GM23338 (cell line): Measurements from ENCODE around the gene SYT17. TPM values are rescaled to one million over a fixed set of nuclear protein-coding genes. Genes with fewer than 3 reads are reported as not detected.

Source experiments
- ATAC-seq: fragments of 200-7000 bp; cut with Tn5 transposase; 3 replicates; pipeline ENCODE4 v1.9.1; 2020
- DNase-seq: peaks from one replicate; pipeline ENCODE4 v3.0.0-alpha.2; 2015; ENCODE audit warnings: low spot score
- H2AFZ ChIP-seq: fragments of 200-600 bp; sonication (generic); 2 replicates; pipeline ENCODE4 v1.8.0; 2016; ENCODE audit warnings: antibody characterized with exemption, mild to moderate bottlenecking, moderate library complexity
- H3F3A ChIP-seq: fragments of 200-600 bp; sonication (generic); replicated peaks from 2 replicates; pipeline ENCODE4 v1.8.0; 2017; ENCODE audit warnings: antibody characterized with exemption, mixed run types, low read depth
- H3K27ac ChIP-seq: fragments of 200-600 bp; sonication (generic); 2 replicates; pipeline ENCODE4 v1.6.1; 2016; ENCODE audit warnings: low read depth
- H3K27me3 ChIP-seq: fragments of 200-600 bp; sonication (generic); 2 replicates; pipeline ENCODE4 v1.8.0; 2016; ENCODE audit warnings: mild to moderate bottlenecking, mixed run types, moderate library complexity; ENCODE audit not compliant: insufficient read depth
- H3K36me3 ChIP-seq: fragments of 200-600 bp; sonication (generic); 2 replicates; pipeline ENCODE4 v1.8.0; 2016; ENCODE audit warnings: mild to moderate bottlenecking; ENCODE audit not compliant: insufficient read depth
- H3K4me1 ChIP-seq: fragments of 200-600 bp; sonication (generic); 2 replicates; pipeline ENCODE4 v1.8.0; 2016; ENCODE audit warnings: mild to moderate bottlenecking, moderate library complexity; ENCODE audit not compliant: insufficient read depth
- H3K4me2 ChIP-seq: fragments of 200-600 bp; sonication (generic); 2 replicates; pipeline ENCODE4 v1.7.1; 2017; ENCODE audit warnings: mixed run types
- H3K4me3 ChIP-seq: fragments of 200-600 bp; sonication (generic); 2 replicates; pipeline ENCODE4 v1.6.1; 2016; ENCODE audit warnings: mixed run types
- H3K79me2 ChIP-seq: fragments of 200-600 bp; sonication (generic); replicated peaks from 2 replicates; pipeline ENCODE4 v1.8.0; 2017; ENCODE audit warnings: mild to moderate bottlenecking; ENCODE audit not compliant: insufficient read depth
- H3K9me2 ChIP-seq: fragments of 200-600 bp; sonication (generic); 2 replicates; pipeline ENCODE4 v1.8.0; 2017; ENCODE audit not compliant: insufficient read depth
- H4K20me1 ChIP-seq: fragments of 200-600 bp; sonication (generic); replicated peaks from 2 replicates; pipeline ENCODE4 v1.8.0; 2017; ENCODE audit warnings: mild to moderate bottlenecking; ENCODE audit not compliant: insufficient read depth
- H3K27ac Mint-ChIP-seq: 2 replicates; pipeline ENCODE4 v1.8.0; 2020; ENCODE audit warnings: inconsistent platforms, mild to moderate bottlenecking, moderate library complexity, mixed read lengths
- H3K27me3 Mint-ChIP-seq: 3 replicates; pipeline ENCODE4 v1.8.0; 2022; ENCODE audit warnings: low read depth, mild to moderate bottlenecking, moderate library complexity, mixed read lengths, inconsistent platforms; ENCODE audit not compliant: insufficient read depth, poor library complexity
- H3K36me3 Mint-ChIP-seq: 3 replicates; pipeline ENCODE4 v1.8.0; 2021; ENCODE audit warnings: low read depth, mild to moderate bottlenecking, inconsistent platforms, moderate library complexity, mixed read lengths
- H3K4me1 Mint-ChIP-seq: 3 replicates; pipeline ENCODE4 v1.8.0; 2020; ENCODE audit warnings: mild to moderate bottlenecking, inconsistent platforms, mixed read lengths
- H3K4me3 Mint-ChIP-seq: 3 replicates; pipeline ENCODE4 v1.8.0; 2021; ENCODE audit warnings: moderate library complexity, mild to moderate bottlenecking, inconsistent platforms, mixed read lengths
- H3K9me3 Mint-ChIP-seq: 3 replicates; pipeline ENCODE4 v1.8.0; 2020; ENCODE audit warnings: moderate library complexity, mild to moderate bottlenecking, inconsistent platforms, mixed read lengths
- CTCF ChIP-seq, 2 experiments: fragments of 200-600 bp in 1 of 2; sonication (generic) in 1 of 2; conservative IDR thresholded peaks; 2 replicates each; pipeline versions ENCODE4 v1.5.1 to v1.6.1; 2016 to 2017; ENCODE audit warnings: antibody characterized with exemption in 2 of 2, low read depth in 2 of 2, mild to moderate bottlenecking in 2 of 2, moderate library complexity in 1 of 2
- EZH2phosphoT487 ChIP-seq: fragments of 200-600 bp; sonication (generic); IDR thresholded peaks from one replicate; pipeline ENCODE4 v1.8.1; 2018; ENCODE audit warnings: antibody characterized with exemption; ENCODE audit not compliant: unreplicated experiment
- JUNB ChIP-seq: IDR thresholded peaks from one replicate; pipeline ENCODE4 v1.6.1; 2016; ENCODE audit warnings: antibody characterized with exemption; ENCODE audit not compliant: unreplicated experiment
- POLR2AphosphoS5 ChIP-seq: IDR thresholded peaks from 2 replicates; pipeline ENCODE4 v1.6.1; 2016; ENCODE audit warnings: antibody characterized with exemption, low read depth
- STAT1 ChIP-seq: IDR thresholded peaks from one replicate; pipeline ENCODE4 v1.6.1; 2016; ENCODE audit warnings: antibody characterized with exemption; ENCODE audit not compliant: unreplicated experiment
- polyA plus RNA-seq: library from polyadenylated mRNA; unstranded; fragments of >200 nt; fragmentation: Nextera tagmentation; extraction: Ambion mirVana; gene quantifications from 2 replicates; pipeline ENCODE4 v1.2.1, GENCODE V29; 2016
- total RNA-seq: library from RNA; depleted of rRNA; stranded (reverse); fragments of >200 nt; shearing (Covaris generic); gene quantifications from 2 replicates; pipeline ENCODE4 v1.2.3, GENCODE V29; 2014
- TF ChIP-seq, protein P1 (sequence below): IDR thresholded peaks from 2 replicates; pipeline ENCODE4 v1.6.1; 2016; ENCODE audit warnings: antibody characterized with exemption
- TF ChIP-seq, protein P2 (sequence below): fragments of 250-450 bp; sonication (Bioruptor Pico); IDR thresholded peaks from 2 replicates; pipeline ENCODE4 v1.5.0; 2020; ENCODE audit warnings: mild to moderate bottlenecking, moderate library complexity

The SYT17 gene
- total and polyA plus RNA-seq, 2 experiments from 2014 or later = 5.3 to 9.5 TPM

DNA sequence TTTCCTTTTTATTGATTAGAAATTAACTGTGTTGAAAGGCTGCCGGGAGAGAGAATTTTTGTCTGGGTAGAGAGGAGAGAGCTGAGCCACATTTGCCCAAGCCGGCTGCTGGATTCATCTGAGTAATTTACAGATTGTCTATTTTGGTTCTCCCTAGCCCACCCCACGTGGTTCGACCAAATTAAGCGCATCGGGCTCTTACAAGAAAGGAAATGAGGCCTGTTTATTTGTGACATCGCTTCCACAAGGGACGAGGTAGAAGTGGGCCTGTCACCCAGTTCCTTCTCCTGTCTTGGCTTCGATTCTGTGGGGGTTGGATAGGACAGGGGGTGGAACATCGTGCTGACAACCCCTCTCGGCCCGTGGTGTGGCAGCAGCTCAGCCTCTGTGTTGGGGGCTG, 42.9 kb downstream of the SYT17 start:
- H3K9me3 Mint-ChIP-seq = peaks cover 25% of the 10 kb centered on the region
- Histone ChIP-seq H3K9me2 (no peaks in the 10 kb centered on the region), H3F3A (no peaks in the 10 kb centered on the region), H2AFZ (peak overlapping the region; percentile 0; the same call in 1 of the 2 replicates), H3K4me3 (no peak overlapping the region), H3K4me2 (no peak overlapping the region), H3K79me2 (no peaks in the 10 kb centered on the region), H3K4me1 (peaks cover 8% of the 10 kb centered on the region), H3K27me3 (no peaks in the 10 kb centered on the region), H3K27ac (no peak overlapping the region), H4K20me1 (no peaks in the 10 kb centered on the region), H3K36me3 (0 out of 2 replicates have a peak, but pooled peaks cover 1% of the 10 kb centered on the region)
- H3K27me3 Mint-ChIP-seq = peaks cover 4% of the 10 kb centered on the region
- no peak for DNase-seq
- no peak for ATAC-seq
- TF ChIP-seq STAT1 = no peak
- no peak for TF ChIP-seq POLR2AphosphoS5
- TF ChIP-seq EZH2phosphoT487 = no peak
- TF ChIP-seq JUNB = no peak
- TF ChIP-seq, protein P1, sequence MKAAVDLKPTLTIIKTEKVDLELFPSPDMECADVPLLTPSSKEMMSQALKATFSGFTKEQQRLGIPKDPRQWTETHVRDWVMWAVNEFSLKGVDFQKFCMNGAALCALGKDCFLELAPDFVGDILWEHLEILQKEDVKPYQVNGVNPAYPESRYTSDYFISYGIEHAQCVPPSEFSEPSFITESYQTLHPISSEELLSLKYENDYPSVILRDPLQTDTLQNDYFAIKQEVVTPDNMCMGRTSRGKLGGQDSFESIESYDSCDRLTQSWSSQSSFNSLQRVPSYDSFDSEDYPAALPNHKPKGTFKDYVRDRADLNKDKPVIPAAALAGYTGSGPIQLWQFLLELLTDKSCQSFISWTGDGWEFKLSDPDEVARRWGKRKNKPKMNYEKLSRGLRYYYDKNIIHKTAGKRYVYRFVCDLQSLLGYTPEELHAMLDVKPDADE = no peak
- TF ChIP-seq, protein P2, sequence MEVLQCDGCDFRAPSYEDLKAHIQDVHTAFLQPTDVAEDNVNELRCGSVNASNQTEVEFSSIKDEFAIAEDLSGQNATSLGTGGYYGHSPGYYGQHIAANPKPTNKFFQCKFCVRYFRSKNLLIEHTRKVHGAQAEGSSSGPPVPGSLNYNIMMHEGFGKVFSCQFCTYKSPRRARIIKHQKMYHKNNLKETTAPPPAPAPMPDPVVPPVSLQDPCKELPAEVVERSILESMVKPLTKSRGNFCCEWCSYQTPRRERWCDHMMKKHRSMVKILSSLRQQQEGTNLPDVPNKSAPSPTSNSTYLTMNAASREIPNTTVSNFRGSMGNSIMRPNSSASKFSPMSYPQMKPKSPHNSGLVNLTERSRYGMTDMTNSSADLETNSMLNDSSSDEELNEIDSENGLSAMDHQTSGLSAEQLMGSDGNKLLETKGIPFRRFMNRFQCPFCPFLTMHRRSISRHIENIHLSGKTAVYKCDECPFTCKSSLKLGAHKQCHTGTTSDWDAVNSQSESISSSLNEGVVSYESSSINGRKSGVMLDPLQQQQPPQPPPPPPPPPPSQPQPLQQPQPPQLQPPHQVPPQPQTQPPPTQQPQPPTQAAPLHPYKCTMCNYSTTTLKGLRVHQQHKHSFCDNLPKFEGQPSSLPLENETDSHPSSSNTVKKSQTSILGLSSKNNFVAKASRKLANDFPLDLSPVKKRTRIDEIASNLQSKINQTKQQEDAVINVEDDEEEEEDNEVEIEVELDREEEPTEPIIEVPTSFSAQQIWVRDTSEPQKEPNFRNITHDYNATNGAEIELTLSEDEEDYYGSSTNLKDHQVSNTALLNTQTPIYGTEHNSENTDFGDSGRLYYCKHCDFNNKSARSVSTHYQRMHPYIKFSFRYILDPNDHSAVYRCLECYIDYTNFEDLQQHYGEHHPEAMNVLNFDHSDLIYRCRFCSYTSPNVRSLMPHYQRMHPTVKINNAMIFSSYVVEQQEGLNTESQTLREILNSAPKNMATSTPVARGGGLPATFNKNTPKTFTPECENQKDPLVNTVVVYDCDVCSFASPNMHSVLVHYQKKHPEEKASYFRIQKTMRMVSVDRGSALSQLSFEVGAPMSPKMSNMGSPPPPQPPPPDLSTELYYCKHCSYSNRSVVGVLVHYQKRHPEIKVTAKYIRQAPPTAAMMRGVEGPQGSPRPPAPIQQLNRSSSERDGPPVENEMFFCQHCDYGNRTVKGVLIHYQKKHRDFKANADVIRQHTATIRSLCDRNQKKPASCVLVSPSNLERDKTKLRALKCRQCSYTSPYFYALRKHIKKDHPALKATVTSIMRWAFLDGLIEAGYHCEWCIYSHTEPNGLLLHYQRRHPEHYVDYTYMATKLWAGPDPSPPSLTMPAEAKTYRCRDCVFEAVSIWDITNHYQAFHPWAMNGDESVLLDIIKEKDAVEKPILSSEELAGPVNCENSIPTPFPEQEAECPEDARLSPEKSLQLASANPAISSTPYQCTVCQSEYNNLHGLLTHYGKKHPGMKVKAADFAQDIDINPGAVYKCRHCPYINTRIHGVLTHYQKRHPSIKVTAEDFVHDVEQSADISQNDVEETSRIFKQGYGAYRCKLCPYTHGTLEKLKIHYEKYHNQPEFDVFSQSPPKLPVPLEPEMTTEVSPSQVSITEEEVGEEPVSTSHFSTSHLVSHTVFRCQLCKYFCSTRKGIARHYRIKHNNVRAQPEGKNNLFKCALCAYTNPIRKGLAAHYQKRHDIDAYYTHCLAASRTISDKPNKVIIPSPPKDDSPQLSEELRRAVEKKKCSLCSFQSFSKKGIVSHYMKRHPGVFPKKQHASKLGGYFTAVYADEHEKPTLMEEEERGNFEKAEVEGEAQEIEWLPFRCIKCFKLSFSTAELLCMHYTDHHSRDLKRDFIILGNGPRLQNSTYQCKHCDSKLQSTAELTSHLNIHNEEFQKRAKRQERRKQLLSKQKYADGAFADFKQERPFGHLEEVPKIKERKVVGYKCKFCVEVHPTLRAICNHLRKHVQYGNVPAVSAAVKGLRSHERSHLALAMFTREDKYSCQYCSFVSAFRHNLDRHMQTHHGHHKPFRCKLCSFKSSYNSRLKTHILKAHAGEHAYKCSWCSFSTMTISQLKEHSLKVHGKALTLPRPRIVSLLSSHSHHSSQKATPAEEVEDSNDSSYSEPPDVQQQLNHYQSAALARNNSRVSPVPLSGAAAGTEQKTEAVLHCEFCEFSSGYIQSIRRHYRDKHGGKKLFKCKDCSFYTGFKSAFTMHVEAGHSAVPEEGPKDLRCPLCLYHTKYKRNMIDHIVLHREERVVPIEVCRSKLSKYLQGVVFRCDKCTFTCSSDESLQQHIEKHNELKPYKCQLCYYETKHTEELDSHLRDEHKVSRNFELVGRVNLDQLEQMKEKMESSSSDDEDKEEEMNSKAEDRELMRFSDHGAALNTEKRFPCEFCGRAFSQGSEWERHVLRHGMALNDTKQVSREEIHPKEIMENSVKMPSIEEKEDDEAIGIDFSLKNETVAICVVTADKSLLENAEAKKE (CRISPR knock-in tag) = no peak
- TF ChIP-seq CTCF (conservative IDR thresholded peaks at IDR 0.05; ENCODE audit: low read depth in 2 of 2) = no peak
- H3K36me3 Mint-ChIP-seq = peaks cover 18% of the 10 kb centered on the region; the same call in 2 of the 3 replicates
- H3K4me1 Mint-ChIP-seq = peaks cover 11% of the 10 kb centered on the region
- peak overlapping the region; percentile 45; the same call in 1 of the 2 replicates for H3K27ac Mint-ChIP-seq
- no peak overlapping the region for H3K4me3 Mint-ChIP-seq
